NCI-H226 (cell line): Measurements from ENCODE around the gene SRSF4.
A peak's percentile ranks its signal among the peaks of the same experiment; 100 is the strongest.
"Not testable (repeated sequence)": the region's sequence is repeated elsewhere in the genome, so short reads cannot be mapped to it uniquely, and the experiment has no call there.

Source experiments
- DNase-seq: peaks from one replicate; pipeline ENCODE4 v3.0.0-alpha.2; 2015

SRSF4 gene

GRCh38 chr1:29181413-29182225 lies at the start of gene SRSF4:
Gene SRSF4 (minus strand): TSS chr1:29181900. CDS start chr1:29181752, 148 bp downstream.
- DNase-seq = peak; percentile 96

GRCh38 chr1:29230553-29231378 lies 49.1 kb upstream of the SRSF4 start, which contains the start of gene MECR:
Gene MECR (minus strand): TSS chr1:29230934. CDS start chr1:29230906, 28 bp downstream.
- peak; percentile 77 for DNase-seq

GRCh38 chr1:29230204-29230552 lies 48.5 kb upstream of the SRSF4 start:
- no peak for DNase-seq

GRCh38 chr1:29227511-29227910 lies 45.8 kb upstream of the SRSF4 start:
- no peak for DNase-seq

- DNase-seq = no peak
These were observed 43.7 kb upstream of the SRSF4 start for GRCh38 chr1:29225361-29225760.

- DNase-seq = no peak
These were observed 42.7 kb upstream of the SRSF4 start for GRCh38 chr1:29224356-29224837.

- no peak for DNase-seq
These were observed 41.8 kb upstream of the SRSF4 start for GRCh38 chr1:29223521-29223920.

GRCh38 chr1:29222686-29223085 lies 41.0 kb upstream of the SRSF4 start:
- no peak for DNase-seq

- not testable (repeated sequence) for DNase-seq
These were observed 40.6 kb upstream of the SRSF4 start for GRCh38 chr1:29222260-29222659.

GRCh38 chr1:29221296-29221695 lies 39.6 kb upstream of the SRSF4 start:
- no peak for DNase-seq

- no peak for DNase-seq
These were observed 36.5 kb upstream of the SRSF4 start for GRCh38 chr1:29218223-29218622.

GRCh38 chr1:29217633-29218032 lies 35.9 kb upstream of the SRSF4 start:
- no peak for DNase-seq

- DNase-seq = no peak
These were observed 31.4 kb upstream of the SRSF4 start for GRCh38 chr1:29213055-29213454.

- no peak for DNase-seq
These were observed 29.7 kb upstream of the SRSF4 start for GRCh38 chr1:29211086-29212030.

- DNase-seq = no peak
These were observed 28.8 kb upstream of the SRSF4 start for GRCh38 chr1:29210278-29211085.

- no peak for DNase-seq
These were observed 27.5 kb upstream of the SRSF4 start for GRCh38 chr1:29209173-29209572.

GRCh38 chr1:29208442-29208841 lies 26.7 kb upstream of the SRSF4 start:
- DNase-seq = peak; percentile 18

GRCh38 chr1:29202584-29203340 lies 21.1 kb upstream of the SRSF4 start:
- DNase-seq = peak; percentile 95

- no peak for DNase-seq
These were observed 20.4 kb upstream of the SRSF4 start for GRCh38 chr1:29202053-29202452.

GRCh38 chr1:29201595-29202051 lies 19.9 kb upstream of the SRSF4 start:
- DNase-seq = no peak
